Astrocyte of the spinal cord (primary cell): Measurements from ENCODE around the gene BMAL1.
"Not testable (repeated sequence)": the region's sequence is repeated elsewhere in the genome, so short reads cannot be mapped to it uniquely, and the experiment has no call there.

Experiments used
- DNase-seq: peaks from one replicate; pipeline ENCODE4 v3.0.0; 2011; ENCODE audit warnings: low read depth, low spot score
- H3K4me3 ChIP-seq: 2 replicates; pipeline ENCODE4 v1.5.1; 2011; ENCODE audit warnings: low read depth, mild to moderate bottlenecking, low read length, moderate library complexity
- CTCF ChIP-seq: IDR thresholded peaks from 2 replicates; pipeline ENCODE4 v1.5.1; 2012; ENCODE audit warnings: low read depth, mild to moderate bottlenecking, low read length, inconsistent platforms
- in situ Hi-C: cut with HindIII; loops from 2 replicates; pipeline ENCODE4 v1.10.0; 2017; ENCODE audit warnings: low sequenced_read_pairs

The BMAL1 gene

GRCh38 chr11:13423372-13423771, 145.8 kb downstream of the BMAL1 start:
- no peak overlapping the region for H3K4me3 ChIP-seq
- no peak for TF ChIP-seq CTCF
- DNase-seq: no peak
- in situ Hi-C loops: no loop called here

- TF ChIP-seq CTCF: no peak
- no peak for DNase-seq
- in situ Hi-C loops: no loop called here
Measured at GRCh38 chr11:13427440-13427839, 149.8 kb downstream of the BMAL1 start.

GRCh38 chr11:13429288-13429687, 151.7 kb downstream of the BMAL1 start:
- TF ChIP-seq CTCF: no peak
- H3K4me3 ChIP-seq: no peak overlapping the region
- DNase-seq: no peak
- in situ Hi-C loops: no loop called here

More at GRCh38 chr11:13427440-13427839, 149.8 kb downstream of the BMAL1 start:
- H3K4me3 ChIP-seq: no peak overlapping the region

GRCh38 chr11:13429836-13430235, 152.2 kb downstream of the BMAL1 start:
- no peak overlapping the region for H3K4me3 ChIP-seq
- no peak for TF ChIP-seq CTCF
- DNase-seq: no peak
- in situ Hi-C loops: no loop called here

DNA sequence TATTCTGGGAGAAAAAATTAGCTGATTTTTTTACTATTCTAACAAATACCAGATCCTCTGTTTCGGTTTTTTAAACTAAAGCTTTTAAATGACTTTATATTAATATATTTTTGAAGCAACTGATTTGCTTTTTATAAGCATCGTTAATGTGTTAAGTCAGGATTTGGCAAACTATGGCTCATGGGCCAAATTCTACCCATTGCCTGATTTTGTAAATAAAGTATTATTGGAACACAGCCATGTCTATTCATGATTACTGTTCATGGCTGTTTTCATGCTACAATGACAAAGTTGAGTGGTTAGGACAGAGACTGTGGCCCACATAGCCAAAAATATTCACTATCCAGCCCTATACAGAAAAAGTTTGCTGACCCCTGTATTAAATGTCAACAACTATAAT, 155.8 kb downstream of the BMAL1 start:
- no peak overlapping the region for H3K4me3 ChIP-seq
- no peak for TF ChIP-seq CTCF
- DNase-seq: no peak
- in situ Hi-C loops: no loop called here

- TF ChIP-seq CTCF: no peak
- in situ Hi-C loops: no loop called here
Measured at GRCh38 chr11:13434247-13435205, 156.9 kb downstream of the BMAL1 start.

GRCh38 chr11:13436836-13437235, 159.2 kb downstream of the BMAL1 start:
- H3K4me3 ChIP-seq, DNase-seq, in situ Hi-C loops: not testable (repeated sequence)

More at GRCh38 chr11:13434247-13435205, 156.9 kb downstream of the BMAL1 start:
- H3K4me3 ChIP-seq: no peak overlapping the region
- DNase-seq: no peak
